Hematopoietic multipotent progenitor cell treated with erythropoietin and hydrocortisone succinate and interleukin-3 and kit ligand, for 8 days (in vitro differentiated cells): Measurements from ENCODE around the gene ADCY9.
"Not testable (repeated sequence)": the region's sequence is repeated elsewhere in the genome, so short reads cannot be mapped to it uniquely, and the experiment has no call there.

Source experiments
- DNase-seq: peaks from one replicate; pipeline ENCODE4 v3.0.0-alpha.2; 2015

ADCY9 gene

DNA sequence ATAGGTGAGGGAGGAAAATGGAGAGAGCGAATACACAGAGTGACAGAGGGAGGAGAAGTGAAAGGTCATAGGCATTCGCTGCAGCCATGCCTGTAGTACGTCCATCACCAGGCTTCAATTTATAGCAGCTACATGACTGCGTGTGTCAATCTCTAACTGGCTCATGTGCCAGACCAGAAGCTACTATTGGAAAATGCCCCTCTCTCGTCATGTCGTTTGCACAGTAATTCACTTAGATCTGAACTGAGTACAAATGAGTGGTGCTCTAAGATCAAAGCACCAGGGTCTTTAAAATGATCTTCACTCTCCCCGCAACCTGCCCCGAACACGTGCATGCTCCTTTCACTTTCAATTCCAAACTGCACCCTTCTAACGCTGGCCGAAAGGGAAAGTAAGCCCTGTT lies 51.3 kb downstream of the ADCY9 start:
- DNase-seq: no peak

DNA sequence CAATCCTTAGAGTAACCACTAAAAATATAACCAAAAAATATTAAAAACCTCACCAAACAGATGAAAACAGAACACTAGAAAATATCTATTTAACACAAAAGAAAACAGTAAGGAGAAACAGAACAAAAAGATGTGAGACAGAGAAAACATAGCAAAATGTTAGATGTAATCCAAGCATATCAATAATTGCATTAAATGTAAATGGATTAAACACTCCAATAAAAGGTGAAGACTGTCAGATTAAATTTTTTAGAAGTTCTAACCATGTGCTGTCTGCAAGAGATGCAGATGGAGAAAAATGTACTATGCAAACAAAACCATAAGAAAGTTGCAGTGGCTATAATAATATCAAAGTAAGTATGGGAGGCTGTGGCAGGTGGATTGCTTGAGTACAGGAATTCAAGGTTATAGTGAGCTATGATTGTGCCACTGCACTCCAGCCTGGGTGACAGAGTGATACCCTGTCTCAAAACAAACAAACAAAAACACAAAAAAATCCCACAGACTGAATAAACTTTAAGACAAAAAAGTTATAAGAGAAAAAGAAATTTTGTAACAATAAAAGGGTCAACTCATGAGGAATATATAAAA lies 53.9 kb downstream of the ADCY9 start:
- DNase-seq: no peak

DNA sequence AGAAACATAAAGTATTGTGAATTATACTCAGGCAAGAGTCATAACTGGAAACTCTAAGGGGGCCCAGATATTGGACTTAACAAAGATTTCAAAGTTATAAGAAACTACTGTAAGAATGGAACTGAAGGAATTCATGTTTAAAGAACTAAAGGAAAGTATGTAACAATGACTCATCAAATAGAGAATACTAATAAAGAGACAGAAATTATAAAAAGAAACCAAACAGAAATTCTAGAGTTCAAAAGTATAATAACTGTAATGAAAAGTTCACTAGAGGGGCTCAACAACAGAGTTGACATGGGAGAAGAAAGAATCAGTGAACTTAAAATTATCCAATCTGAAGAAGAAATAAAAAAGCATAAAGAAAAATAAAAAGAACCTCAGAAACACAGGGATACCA lies 55.4 kb downstream of the ADCY9 start:
- no peak for DNase-seq

DNA sequence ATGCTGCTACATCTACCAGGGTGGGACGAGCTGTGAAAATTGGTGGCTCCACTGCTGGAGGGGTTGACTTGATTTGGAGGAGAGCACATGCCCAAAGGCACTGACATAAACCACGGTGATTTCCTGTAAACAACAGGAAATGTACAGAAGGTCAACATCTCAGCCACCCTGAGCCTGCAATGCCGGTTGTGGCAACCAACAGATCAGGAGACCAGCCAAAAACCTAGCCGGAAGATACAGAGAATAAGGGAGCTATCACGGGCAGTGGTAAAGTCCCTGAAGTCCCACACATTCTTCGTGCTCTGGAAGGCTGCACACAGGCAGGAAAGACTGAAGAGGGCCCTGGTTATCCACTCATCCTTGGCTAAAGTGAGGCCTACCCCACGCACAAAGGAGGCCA lies 56.2 kb downstream of the ADCY9 start:
- no peak for DNase-seq

DNA sequence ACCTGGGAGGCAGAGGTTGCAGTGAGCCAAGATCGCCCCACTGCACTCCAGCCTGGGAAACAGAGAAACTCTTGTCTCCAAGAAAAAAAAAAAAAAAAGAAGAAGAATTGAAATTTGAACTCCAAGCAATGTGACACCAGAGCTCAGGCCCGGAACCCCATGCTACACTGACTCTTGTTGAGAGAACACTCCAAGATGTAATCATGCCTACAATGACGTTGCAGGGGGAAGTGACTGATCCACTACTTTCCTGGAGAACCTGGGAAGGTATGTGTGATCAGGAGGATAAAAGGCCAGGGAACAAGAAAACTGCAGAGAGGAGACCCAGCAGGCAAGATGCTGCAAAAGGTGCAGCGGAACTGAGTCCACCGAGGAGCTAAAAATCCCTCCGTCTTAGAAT lies 57.9 kb downstream of the ADCY9 start:
- no peak for DNase-seq

DNA sequence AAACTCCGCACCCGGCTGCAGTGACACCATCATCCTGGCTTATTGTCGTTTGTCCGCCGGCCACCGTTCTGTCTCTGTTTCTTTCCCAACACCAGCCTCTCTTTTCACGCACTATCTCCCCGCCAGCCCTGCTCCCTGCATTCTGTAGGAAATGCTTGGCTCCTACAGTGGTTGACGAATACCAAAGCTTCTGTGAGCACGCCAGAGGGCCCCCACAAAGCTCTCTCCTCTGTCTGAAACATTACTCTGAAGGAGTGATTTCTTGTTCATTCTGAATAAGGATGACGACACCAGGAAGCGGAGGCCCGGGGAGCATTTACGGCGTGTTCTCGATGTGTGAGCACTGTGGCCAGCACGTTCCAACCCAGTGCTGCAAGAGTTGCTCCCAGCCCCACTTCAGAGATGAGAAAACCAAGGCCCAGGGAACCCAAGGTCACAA lies 58.8 kb downstream of the ADCY9 start:
- no peak for DNase-seq

DNA sequence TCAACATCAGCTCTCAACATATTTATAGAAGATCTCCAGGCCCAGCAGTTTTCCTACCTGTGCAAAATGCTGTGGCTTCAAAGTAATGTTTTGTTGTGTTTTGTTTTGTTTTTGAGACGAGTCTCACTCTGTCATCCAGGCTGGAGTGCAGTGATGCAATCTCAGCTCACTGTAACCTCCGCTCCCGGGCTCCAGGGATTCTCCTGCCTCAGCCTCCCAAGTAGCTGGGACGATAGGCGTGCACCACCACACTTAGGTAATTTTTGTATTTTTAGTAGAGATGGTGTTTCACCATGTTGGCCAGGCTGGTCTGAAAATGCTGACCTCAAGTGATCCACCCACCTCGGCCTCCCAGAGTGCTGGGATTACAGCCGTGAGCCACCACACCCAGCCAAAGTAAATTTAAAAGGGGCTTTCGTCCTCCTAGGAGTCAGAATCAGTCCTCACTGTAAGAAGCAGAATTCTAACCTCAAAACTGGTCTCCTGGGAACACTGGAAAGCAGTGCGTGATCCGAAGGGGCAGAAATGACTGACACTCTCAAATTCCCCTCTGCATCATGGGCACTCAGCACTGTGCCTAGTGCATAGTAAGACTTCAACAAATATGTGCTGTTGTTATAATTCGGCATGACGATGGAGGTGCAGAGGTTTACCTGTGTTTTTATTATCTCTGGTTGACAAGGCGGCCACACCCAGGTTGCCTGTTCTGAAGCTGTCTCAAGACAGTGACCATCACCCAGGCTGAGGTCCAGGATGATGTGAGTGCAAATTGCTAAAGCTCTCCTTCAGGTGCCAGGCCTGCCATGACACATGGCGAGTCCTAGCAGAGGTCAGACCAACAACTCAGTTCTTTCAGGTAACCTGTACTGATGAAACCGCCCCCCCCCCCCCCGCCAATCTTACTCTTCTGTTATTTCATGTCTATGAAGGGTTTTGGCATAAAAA lies 59.8 kb downstream of the ADCY9 start:
- DNase-seq: no peak

DNA sequence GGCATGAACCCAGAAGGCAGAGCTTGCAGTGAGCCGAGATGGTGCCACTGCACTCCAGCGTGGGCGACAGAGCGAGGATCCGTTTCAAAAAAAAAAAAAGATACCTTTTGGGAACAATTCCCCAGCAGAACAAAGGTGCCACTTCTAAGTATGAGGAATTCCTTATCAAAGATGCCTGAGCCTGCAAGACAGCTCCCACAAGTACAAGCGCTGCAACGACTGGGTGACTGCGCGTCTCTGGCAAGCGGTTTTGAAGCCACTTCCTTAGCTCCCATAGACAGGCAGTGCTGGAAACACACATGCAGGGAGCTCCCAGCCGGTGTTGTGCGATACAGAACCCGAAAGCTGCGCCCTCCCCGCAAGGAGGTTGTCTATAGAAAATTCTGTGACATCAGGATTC lies 60.5 kb downstream of the ADCY9 start:
- DNase-seq: no peak

DNA sequence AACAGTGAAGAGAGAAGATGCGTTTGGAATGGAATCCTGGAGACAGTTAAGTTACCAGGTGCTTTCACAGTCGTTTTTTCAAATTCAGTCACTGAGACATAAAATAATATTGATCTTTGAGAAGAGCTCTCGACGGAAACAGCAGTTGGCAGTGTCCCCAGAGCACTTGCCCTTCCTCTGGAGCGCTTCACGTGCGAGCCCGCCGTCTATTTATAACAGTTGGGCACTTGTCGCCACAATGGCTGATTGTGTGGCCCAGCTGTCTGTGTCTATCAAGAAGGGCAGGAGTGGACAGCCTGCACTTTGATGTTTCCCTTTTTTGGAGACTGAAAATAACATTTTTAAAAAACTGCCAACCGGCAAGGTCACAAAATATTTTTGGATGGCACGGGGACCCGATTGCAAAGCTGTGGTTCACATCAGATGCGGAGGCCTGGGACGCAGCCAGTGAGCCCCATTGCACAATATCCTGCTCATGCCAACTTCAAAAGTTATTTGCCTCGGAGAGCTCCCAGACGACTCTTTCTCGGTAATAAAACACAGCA lies 62.9 kb downstream of the ADCY9 start:
- DNase-seq: peak; percentile 12

DNA sequence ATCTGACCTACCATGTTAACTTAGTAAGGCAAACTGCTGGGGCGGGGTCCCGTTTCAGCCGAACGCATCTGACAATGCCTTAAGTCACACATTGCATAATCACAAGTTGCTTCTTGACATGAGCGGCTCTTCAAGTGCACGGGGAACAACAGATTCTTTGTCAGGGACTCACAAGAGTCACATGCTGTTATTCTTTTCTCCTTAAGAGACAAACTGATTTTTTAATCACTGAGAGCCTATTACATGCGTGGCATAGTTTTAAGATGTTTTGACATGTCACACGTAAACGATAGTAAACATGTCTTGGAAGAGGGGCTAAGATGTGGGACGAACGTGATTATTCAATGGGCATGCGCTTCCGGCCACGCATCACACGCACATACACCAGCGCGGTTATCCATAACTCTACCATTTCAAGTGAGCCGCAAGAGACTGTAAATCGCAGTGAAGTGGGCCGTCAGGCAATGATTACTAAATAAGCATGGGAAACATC lies 63.4 kb downstream of the ADCY9 start:
- no peak for DNase-seq

DNA sequence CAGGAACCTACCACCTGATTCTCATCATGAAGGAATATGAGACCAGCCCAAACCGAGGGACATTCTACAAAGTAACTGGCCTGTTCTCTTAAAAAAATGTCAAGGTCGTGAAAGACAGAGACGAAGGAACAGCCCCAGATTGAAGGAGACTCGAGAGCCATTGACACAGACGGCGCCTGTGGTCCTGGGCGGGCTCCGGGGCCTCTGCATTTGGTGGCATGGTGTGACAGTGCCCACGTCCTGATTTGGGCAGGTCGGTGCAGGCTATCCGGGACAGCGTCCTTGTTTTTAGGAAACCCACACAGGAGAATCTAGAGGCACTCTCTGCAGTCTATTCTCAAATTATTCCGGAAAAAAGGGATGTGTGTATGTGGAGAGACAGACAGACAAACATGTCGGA lies 64.1 kb downstream of the ADCY9 start:
- no peak for DNase-seq

DNA sequence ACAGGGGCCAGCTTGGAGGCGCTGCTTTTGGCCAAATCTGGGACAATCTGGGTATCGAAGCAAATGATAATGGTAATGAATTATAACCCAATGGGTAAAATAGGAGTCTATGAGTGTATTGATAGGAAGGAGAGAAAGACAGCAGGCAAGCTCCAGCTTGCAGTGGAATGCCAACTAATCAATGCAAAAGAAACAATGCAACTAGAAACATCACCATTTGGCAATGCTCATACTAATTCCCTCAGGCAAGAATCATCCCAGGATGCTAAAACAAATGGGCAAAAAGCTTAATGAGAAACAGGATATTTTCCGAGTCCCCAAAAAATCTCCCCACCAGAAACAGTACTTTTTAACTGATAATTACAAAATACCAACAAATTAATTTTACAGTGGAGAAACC lies 64.7 kb downstream of the ADCY9 start:
- DNase-seq: no peak

DNA sequence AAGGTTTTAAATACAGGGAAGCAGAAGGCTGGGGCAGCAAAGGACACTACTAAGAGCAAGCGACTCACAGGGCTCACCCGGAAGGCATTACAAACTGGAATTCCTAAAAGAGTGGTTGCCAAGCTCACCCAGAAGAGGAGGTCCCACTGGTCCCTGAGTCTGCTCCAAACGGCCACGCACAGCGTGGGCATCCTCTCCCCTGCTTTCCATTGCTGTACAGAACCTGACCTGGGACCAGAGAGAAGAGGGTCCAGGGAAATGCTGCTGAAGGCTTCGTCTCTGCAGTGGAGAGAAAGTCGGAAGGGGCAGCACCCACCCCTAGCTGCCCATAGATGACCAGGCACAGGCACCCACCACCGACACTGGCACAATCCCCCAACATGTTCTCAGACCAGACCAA lies 67.2 kb downstream of the ADCY9 start:
- no peak for DNase-seq

DNA sequence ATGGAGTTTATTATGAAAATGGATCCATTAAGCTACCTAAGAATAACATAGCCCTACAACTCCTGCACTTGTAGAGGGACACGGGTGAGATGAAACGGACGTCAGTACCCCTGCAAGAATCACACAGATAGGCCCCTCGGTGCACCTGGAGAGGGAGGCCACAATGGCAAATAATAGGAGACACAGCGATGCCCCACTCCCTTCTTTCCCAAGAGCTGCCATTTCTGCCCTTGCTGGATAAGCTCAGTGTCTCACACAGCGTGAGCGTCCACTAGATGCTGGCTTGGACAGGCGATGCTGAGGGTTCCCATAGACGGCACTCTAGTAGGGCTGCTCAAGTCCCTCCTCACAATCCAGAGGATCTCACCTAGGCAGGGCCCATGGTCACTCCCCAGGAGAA lies 67.8 kb downstream of the ADCY9 start:
- DNase-seq: no peak

DNA sequence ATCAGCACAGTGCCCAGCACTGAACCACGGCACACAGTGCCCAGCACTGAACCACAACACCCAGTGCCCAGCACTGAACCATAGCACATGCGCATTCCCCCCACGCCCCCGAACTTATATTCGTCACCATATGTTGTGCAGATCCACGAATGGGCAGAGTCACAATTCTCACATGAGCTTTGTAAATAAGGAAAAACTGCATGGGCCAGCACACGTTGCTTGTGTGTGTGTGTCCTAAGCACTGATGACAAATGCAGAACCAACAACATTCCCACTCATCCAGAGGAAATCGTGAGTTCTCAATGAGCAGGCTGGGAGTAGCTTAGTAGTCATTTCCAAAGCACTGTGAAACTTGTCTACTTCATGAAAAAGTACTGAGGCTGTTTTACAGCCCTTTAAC lies 70.0 kb downstream of the ADCY9 start:
- no peak for DNase-seq

DNA sequence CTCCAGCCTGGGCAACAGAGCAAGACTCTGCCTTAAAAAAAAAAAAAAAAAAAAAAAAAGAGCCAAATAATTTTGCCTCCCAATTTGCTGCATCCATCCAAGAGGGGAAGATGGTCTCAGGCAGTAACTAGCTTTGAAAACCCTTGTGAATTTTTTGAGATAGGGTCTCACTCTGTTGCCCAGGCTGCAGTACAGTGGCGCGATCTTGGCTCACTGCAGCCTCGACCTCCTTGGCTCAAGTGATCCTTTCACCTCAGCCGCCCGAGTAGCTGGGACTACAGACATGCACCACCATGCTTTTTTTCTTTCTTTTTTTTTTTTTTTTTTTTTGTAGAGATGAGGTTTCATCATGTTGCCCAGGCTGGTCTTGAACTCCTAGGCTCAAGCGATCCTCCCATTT lies 70.7 kb downstream of the ADCY9 start:
- DNase-seq: not testable (repeated sequence)

DNA sequence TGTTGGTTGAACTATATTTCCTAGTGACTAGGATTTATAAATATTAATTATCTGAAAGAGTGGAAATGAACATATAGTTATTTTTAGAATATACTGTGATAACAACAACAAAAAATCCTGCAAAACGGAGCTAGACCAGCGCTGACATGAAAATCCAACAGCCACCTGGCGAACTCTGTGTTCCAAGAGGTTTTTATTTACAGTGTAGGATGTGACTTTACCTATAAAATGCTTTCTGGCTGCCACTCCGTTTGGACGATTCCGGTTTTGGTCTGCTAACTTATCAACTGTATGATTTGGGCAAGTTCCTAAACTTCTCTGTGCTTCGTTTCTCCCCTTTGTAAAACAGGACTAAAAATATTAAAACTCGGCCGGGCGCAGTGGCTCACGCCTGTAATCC lies 73.7 kb downstream of the ADCY9 start:
- no peak for DNase-seq

DNA sequence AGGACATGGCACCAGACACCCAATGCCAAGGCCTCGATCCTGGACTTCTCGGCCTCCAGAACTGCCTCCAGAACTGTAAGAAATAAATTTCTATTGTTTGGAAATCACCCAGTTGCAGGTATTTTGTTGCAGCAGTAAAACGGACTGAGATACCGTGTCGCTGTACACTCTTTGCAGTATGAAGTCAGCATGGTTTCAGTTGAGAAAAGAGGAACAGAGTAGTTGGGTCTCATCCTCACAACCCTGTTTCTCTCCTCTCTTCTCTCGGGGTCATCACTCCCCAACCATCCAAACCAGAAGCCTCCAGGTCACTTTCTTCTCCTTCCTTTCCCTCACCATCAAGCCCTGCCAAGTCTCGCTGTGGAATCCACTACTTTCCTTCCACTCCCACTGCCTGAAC lies 77.8 kb downstream of the ADCY9 start:
- no peak for DNase-seq

DNA sequence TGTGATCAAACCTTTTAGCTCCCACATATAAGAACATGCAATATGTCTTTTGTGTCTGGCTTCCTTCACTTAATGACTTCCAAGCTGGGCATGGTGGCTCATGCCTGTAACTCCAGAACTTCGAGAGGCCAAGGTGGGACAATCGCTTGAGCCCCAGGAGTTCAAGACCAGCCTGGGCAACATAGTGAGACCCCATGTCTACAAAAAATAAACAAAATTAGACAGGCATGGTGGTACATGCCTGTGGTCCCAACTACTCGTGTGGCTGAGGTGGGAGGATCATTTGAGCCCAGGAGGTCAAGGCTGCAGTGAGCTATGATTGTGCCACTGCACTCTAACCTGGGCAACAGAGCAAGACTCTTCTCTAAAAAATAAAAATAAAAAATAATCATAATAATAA lies 79.3 kb downstream of the ADCY9 start:
- not testable (repeated sequence) for DNase-seq

DNA sequence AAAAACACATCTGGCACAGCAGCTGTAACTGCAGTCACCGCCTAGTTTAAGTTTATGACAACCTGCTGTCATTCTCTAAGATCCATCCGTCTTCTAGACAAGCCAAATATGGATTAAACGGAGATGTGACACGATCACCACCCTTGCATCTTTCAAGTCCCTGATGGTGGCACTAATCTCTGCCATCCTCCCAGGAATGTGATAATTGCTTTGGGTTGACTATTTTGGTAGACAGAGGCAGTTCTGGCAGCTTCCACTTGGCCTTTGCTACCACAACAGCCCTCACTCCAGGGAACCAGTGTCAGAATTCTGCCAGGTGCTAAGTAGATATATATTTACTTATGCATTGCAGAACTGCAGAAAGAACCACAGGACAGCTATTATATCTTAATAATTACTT lies 81.3 kb downstream of the ADCY9 start:
- no peak for DNase-seq

DNA sequence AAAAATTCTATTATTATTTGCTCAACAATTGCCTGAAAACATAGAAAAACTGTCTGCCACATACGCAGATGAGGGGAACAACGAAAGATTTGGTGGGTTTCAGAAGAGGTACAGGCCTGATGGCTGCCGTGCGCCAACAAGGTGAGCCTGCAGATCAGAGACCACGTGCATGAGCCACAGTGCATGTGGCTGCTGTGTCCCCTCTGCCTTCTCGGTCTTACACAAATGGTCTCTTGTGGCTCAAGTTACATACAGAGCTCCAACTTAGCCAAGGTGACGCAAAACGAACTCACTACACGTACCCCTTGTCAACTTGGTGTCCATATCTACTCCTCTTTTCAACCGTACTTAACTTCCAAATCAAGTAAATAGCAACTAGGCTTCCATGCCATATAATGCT lies 82.3 kb downstream of the ADCY9 start:
- DNase-seq: no peak

DNA sequence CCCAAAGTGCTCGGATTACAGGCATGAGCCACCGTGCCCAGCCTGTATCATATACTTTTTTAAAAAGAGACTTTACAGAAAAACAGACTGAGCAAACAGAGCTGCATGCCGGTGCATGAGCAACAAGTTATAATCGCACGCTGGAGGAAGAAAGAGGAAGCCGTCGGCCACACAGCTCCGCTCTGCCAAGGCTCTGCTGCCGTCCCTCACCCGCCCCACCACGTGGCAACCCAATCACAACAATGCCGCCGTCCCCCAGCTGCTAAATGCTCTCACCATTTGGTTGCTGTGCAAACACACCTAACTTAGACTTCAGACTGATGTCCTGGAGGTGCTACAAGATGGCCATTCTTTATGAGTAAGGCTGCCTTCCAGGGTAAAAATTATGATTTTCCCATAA lies 83.5 kb downstream of the ADCY9 start:
- no peak for DNase-seq

DNA sequence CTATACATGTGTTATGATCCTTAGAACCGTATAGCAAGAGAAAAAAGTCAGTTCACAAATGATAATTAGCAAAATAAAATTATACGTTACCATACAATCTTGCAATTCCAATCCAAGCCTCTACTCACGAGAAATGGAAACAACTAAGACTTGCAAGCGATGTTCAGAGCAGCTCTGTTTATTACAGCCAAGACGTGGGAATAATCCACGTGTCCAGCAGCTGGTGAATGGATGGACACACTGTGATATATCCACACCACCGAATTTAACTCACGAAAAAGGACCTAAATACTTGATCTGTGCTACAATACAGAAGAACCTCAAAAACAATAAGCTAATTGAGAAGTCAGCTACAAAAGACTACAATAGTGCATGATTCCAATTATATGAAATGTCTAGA lies 88.1 kb downstream of the ADCY9 start:
- DNase-seq: no peak

DNA sequence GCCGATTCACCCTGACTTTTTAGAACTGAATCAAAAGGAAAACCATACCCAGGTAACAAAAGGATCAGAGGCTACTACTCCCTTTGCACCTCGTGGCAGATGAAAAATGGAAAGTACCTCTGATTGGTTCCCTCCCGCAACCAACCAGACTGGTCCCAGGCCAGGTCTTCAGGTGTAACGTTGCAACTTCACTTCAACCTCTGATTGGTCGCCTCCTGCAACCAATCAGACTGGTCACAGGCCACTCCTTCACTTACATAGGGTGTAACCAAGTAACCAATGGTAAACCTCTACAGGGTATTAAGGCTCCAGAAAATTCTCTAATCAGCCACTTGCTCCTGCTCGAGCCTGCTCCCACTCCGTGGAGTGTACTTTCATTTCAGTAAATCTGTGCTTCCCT lies 89.4 kb downstream of the ADCY9 start:
- no peak for DNase-seq
